Osteocyte (in vitro differentiated cells): ENCODE data around the gene NMB. TPM values are rescaled to one million over a fixed set of nuclear protein-coding genes. Genes with fewer than 3 reads are reported as not detected.

Experiments
- DNase-seq: peaks from one replicate; pipeline ENCODE4 v3.0.0; 2021; ENCODE audit warnings: mixed read lengths; ENCODE audit not compliant: unreplicated experiment; ENCODE audit errors: extremely low spot score
- H3K27ac Mint-ChIP-seq: one replicate; pipeline ENCODE4 v1.8.0; 2021; ENCODE audit warnings: mild to moderate bottlenecking, mixed read lengths; ENCODE audit not compliant: unreplicated experiment
- H3K27me3 Mint-ChIP-seq: one replicate; pipeline ENCODE4 v1.8.0; 2021; ENCODE audit warnings: mixed read lengths; ENCODE audit not compliant: unreplicated experiment
- H3K36me3 Mint-ChIP-seq: one replicate; pipeline ENCODE4 v1.8.0; 2021; ENCODE audit warnings: mixed read lengths; ENCODE audit not compliant: unreplicated experiment
- H3K4me1 Mint-ChIP-seq: one replicate; pipeline ENCODE4 v1.8.0; 2021; ENCODE audit warnings: mixed read lengths; ENCODE audit not compliant: unreplicated experiment
- H3K4me3 Mint-ChIP-seq: one replicate; pipeline ENCODE4 v1.8.0; 2021; ENCODE audit warnings: mild to moderate bottlenecking, moderate library complexity, mixed read lengths; ENCODE audit not compliant: unreplicated experiment
- H3K9me3 Mint-ChIP-seq: one replicate; pipeline ENCODE4 v1.8.0; 2021; ENCODE audit warnings: mixed read lengths; ENCODE audit not compliant: unreplicated experiment
- total RNA-seq: library from RNA; stranded (reverse); gene quantifications from 2 replicates; pipeline ENCODE4 v1.2.1, GENCODE V29; 2021
- TF ChIP-seq, protein P1 (sequence below): fragments of 200-600 bp; sonication (generic); IDR thresholded peaks from 2 replicates; pipeline ENCODE4 v1.5.0; 2021; ENCODE audit warnings: antibody characterized with exemption, mild to moderate bottlenecking, moderate library complexity

NMB gene
- total RNA-seq, 1 donor from 2014 or later = 4.7 TPM

DNA sequence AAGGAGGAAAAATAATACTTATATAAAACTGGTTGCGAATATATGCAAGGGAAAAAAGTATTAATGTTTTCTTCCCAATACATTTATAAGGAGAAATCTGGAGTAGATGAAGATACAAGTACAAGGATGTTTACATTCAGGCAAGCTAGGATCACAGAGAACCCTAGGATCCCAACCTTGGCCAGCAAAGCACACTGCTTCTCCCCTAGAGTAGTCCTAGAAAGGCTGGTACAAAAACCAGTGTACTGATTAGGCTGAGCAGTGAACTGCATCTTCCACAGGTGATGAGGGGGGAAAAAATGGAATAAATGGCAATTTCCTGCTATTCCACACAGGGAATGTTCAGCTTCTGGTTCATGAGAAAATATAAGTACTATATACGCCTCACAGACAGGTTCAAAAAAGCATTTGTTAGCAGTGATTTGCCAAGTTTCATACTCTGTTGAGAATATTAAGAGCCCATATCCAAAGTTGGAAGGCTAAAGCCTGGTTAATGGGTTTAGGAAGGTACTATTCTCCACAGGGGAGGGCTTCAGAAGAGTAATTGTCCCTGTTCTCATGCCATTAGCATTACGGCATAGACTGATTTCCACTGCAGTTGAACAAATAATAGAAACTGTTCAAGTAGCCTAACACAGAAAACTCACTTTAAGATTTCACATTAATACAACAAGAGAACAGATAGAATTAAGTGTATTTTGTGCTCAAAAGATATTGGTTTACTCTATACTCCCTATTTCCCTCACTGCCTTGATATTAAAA, 10.4 kb upstream of the NMB start:
- H3K36me3 Mint-ChIP-seq = peaks cover 42% of the 10 kb centered on the region
- no peaks in the 10 kb centered on the region for H3K9me3 Mint-ChIP-seq
- H3K4me1 Mint-ChIP-seq = peaks cover 18% of the 10 kb centered on the region
- no peak overlapping the region for H3K27ac Mint-ChIP-seq
- H3K4me3 Mint-ChIP-seq = no peak overlapping the region
- DNase-seq = no peak
- TF ChIP-seq, protein P1, sequence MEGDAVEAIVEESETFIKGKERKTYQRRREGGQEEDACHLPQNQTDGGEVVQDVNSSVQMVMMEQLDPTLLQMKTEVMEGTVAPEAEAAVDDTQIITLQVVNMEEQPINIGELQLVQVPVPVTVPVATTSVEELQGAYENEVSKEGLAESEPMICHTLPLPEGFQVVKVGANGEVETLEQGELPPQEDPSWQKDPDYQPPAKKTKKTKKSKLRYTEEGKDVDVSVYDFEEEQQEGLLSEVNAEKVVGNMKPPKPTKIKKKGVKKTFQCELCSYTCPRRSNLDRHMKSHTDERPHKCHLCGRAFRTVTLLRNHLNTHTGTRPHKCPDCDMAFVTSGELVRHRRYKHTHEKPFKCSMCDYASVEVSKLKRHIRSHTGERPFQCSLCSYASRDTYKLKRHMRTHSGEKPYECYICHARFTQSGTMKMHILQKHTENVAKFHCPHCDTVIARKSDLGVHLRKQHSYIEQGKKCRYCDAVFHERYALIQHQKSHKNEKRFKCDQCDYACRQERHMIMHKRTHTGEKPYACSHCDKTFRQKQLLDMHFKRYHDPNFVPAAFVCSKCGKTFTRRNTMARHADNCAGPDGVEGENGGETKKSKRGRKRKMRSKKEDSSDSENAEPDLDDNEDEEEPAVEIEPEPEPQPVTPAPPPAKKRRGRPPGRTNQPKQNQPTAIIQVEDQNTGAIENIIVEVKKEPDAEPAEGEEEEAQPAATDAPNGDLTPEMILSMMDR = no peak
- no peaks in the 10 kb centered on the region for H3K27me3 Mint-ChIP-seq

DNA sequence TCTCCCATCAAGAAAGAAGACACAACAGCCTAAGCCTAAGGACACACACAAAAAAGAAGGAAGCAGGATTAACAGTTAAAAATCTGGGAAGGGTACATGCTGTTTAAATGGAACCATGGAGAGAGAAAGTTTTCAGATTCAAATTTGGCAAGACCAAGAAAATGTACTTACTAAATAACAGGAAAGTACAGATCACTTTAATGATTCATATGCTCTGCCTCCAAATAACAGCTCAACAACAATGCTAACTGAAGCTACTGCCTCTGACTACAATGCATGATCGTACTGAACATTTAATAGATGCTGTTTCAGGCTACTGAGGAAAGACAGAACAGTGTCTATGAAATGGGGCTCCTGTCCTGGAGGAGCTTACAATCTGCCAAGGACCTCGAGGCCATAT, 8.4 kb upstream of the NMB start:
- Mint-ChIP-seq H3K27ac (peak overlapping the region; percentile 24), H3K27me3 (no peaks in the 10 kb centered on the region), H3K4me3 (no peak overlapping the region), H3K4me1 (peaks cover 7% of the 10 kb centered on the region), H3K36me3 (peaks cover 41% of the 10 kb centered on the region), H3K9me3 (no peaks in the 10 kb centered on the region)
- TF ChIP-seq, protein P1 = no peak
- DNase-seq = no peak

DNA sequence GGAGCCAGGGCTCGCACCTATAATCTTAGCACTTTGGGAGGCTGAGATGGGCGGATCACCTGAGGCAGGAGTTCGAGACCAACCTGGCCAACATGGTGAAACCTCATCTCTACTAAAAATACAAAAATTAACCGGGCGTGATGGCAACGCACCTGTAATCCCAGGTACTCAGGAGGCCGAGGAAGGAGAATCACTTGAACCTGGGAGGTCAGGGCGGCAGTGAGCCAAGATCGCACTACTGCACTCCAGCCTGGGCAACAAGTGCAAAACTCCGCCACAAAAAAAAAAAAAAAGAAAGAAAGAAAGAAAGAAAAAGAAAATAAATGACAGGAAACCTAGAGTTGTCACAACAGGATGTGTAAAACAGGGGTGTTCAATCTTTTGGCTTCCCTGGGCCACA, 3.0 kb upstream of the NMB start:
- Mint-ChIP-seq H3K4me3 (no peak overlapping the region), H3K27ac (no peak overlapping the region), H3K9me3 (no peaks in the 10 kb centered on the region), H3K36me3 (peaks cover 19% of the 10 kb centered on the region), H3K27me3 (no peaks in the 10 kb centered on the region), H3K4me1 (peaks cover 11% of the 10 kb centered on the region)
- TF ChIP-seq, protein P1 = no peak
- DNase-seq = no peak

GRCh38 chr15:84659904-84660781, 2.1 kb upstream of the NMB start:
- Mint-ChIP-seq H3K36me3 (peaks cover 12% of the 10 kb centered on the region), H3K27me3 (no peaks in the 10 kb centered on the region), H3K27ac (no peak overlapping the region), H3K9me3 (no peaks in the 10 kb centered on the region), H3K4me1 (peaks cover 14% of the 10 kb centered on the region), H3K4me3 (no peak overlapping the region)
- no peak for DNase-seq
- TF ChIP-seq, protein P1 = no peak
